Measurements from ENCODE around the gene EN2. TPM values are rescaled to one million over a fixed set of nuclear protein-coding genes. Genes with fewer than 3 reads are reported as not detected.

Gene EN2
- total RNA-seq, 1 donor from 2014 or later, result not detected

- Mint-ChIP-seq H3K27ac (no peak overlapping the region), H3K36me3 (no peaks in the 10 kb centered on the region), H3K27me3 (ENCODE audit: low read depth) (peaks cover 69% of the 10 kb centered on the region), H3K4me3 (no peak overlapping the region), H3K9me3 (no peaks in the 10 kb centered on the region), H3K4me1 (peaks cover 2% of the 10 kb centered on the region)
- TF ChIP-seq, protein P1, sequence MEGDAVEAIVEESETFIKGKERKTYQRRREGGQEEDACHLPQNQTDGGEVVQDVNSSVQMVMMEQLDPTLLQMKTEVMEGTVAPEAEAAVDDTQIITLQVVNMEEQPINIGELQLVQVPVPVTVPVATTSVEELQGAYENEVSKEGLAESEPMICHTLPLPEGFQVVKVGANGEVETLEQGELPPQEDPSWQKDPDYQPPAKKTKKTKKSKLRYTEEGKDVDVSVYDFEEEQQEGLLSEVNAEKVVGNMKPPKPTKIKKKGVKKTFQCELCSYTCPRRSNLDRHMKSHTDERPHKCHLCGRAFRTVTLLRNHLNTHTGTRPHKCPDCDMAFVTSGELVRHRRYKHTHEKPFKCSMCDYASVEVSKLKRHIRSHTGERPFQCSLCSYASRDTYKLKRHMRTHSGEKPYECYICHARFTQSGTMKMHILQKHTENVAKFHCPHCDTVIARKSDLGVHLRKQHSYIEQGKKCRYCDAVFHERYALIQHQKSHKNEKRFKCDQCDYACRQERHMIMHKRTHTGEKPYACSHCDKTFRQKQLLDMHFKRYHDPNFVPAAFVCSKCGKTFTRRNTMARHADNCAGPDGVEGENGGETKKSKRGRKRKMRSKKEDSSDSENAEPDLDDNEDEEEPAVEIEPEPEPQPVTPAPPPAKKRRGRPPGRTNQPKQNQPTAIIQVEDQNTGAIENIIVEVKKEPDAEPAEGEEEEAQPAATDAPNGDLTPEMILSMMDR (IDR thresholded peaks at IDR 0.05; ENCODE audit: unreplicated experiment), result no peak
- no peak for DNase-seq (ENCODE audit: low spot score in 2 of 2, unreplicated experiment in 2 of 2)
Observed at GRCh38 chr7:155483868-155484325, 26.0 kb downstream of the EN2 start.

DNA sequence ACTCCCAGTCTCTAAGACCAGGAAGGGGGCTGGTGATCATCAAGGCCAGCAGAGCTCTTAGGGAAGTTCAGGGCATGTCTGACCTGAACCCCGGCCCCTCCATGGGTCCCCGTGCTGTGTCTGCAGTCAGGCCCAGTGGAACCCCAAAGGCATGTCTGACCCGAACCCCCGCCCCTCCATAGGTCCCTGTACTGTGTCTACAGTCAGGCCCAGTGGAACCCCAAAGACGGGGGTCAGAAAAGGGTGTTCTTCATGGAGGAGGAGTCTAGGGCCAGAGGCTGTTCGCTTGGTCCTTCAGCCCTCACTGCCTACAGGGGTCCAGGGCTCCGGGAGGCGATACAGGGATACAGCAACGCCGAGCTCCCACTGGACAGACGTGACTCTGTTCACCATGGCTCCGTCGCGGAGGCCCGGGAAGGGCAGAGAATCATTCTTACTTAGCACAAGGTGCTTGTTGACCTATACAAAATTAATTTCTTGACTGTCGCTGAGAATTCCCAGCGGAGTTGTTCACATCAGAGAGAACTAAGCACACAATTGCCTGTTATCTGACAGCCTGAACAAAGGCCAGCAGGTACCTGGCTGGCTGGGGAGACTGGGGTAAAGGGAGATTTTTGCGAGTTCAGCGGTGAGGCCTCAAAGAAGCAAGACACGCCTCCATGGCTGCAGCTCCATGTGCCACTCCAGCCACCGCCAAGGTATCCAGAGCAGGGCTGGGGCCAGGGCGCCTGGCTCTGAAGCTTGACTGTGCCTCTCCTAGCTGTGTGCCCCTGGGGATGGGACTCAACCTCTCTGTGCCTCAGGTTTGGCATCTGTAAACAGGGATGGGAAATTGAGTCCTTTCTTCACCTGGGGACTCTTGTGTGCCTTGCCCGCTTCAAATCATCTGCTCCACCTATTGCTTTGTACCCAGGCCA, 26.8 kb downstream of the EN2 start:
- DNase-seq (ENCODE audit: low spot score in 2 of 2, unreplicated experiment in 2 of 2), result no peak
- peaks cover 71% of the 10 kb centered on the region for H3K27me3 Mint-ChIP-seq (ENCODE audit: low read depth)
- no peak overlapping the region for H3K27ac Mint-ChIP-seq
- no peak overlapping the region for H3K4me3 Mint-ChIP-seq
- TF ChIP-seq, protein P1 (IDR thresholded peaks at IDR 0.05; ENCODE audit: unreplicated experiment), result no peak
- H3K9me3 Mint-ChIP-seq, result no peaks in the 10 kb centered on the region
- peaks cover 2% of the 10 kb centered on the region for H3K4me1 Mint-ChIP-seq
- H3K36me3 Mint-ChIP-seq, result no peaks in the 10 kb centered on the region

GRCh38 chr7:155486783-155487508, 29.0 kb downstream of the EN2 start:
- no peak for DNase-seq (ENCODE audit: low spot score in 2 of 2, unreplicated experiment in 2 of 2)
- Mint-ChIP-seq H3K4me3 (no peak overlapping the region), H3K27ac (no peak overlapping the region), H3K27me3 (ENCODE audit: low read depth) (peaks cover 75% of the 10 kb centered on the region), H3K4me1 (peaks cover 11% of the 10 kb centered on the region), H3K9me3 (peaks cover 3% of the 10 kb centered on the region), H3K36me3 (no peaks in the 10 kb centered on the region)
- TF ChIP-seq, protein P1 (IDR thresholded peaks at IDR 0.05; ENCODE audit: unreplicated experiment), result no peak

- DNase-seq (ENCODE audit: low spot score in 2 of 2, unreplicated experiment in 2 of 2), result no peak
- H3K4me1 Mint-ChIP-seq, result peaks cover 11% of the 10 kb centered on the region
- no peaks in the 10 kb centered on the region for H3K36me3 Mint-ChIP-seq
- no peak overlapping the region for H3K4me3 Mint-ChIP-seq
- TF ChIP-seq, protein P1 (IDR thresholded peaks at IDR 0.05; ENCODE audit: unreplicated experiment), result no peak
- H3K9me3 Mint-ChIP-seq, result peaks cover 3% of the 10 kb centered on the region
- H3K27ac Mint-ChIP-seq, result no peak overlapping the region
- peaks cover 73% of the 10 kb centered on the region for H3K27me3 Mint-ChIP-seq (ENCODE audit: low read depth)
Observed at GRCh38 chr7:155487509-155488482, 29.9 kb downstream of the EN2 start.

Data from mesothelial cell of epicardium (in vitro differentiated cells).